Activated CD4-positive, alpha-beta T cell treated with anti-CD3 and anti-CD28 coated beads for 4 hours (primary cell): ENCODE results near the gene CYP1B1.

Experiments
- DNase-seq, 2 donors: peaks; one replicate each; pipeline ENCODE4 v3.0.0-alpha.2; 2020

Gene CYP1B1

GRCh38 chr2:38074764-38075506, 1.0 kb downstream of the CYP1B1 start:
- DNase-seq = no peak

GRCh38 chr2:38074058-38074763, 1.7 kb downstream of the CYP1B1 start:
- DNase-seq = no peak

GRCh38 chr2:38073211-38074057, 2.5 kb downstream of the CYP1B1 start:
- DNase-seq = no peak

- no peak for DNase-seq
Observed at GRCh38 chr2:38070438-38070837, 5.5 kb downstream of the CYP1B1 start.

DNA sequence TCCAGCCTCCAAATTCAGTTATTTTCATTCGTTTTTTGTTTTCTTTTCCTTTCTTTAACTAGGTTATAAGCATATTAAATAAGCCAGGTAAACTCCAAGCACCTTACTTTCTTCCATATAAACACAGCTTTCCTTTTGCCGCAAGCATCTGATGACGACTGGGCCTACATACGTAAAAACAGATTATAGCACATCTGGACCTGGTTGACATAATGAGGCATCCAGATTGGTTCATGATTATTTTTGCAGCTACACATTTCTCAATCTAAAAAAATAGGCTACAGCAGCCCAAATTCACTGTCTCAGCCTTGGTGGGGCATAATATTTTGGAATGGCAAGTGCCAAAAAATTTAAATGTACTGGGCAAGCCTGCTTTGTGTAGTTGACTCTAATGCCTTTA, 7.7 kb downstream of the CYP1B1 start:
- no peak for DNase-seq

GRCh38 chr2:38066421-38067115, 9.4 kb downstream of the CYP1B1 start:
- DNase-seq = no peak

- no peak for DNase-seq
Observed at GRCh38 chr2:38065502-38066135, 10.3 kb downstream of the CYP1B1 start.

DNA sequence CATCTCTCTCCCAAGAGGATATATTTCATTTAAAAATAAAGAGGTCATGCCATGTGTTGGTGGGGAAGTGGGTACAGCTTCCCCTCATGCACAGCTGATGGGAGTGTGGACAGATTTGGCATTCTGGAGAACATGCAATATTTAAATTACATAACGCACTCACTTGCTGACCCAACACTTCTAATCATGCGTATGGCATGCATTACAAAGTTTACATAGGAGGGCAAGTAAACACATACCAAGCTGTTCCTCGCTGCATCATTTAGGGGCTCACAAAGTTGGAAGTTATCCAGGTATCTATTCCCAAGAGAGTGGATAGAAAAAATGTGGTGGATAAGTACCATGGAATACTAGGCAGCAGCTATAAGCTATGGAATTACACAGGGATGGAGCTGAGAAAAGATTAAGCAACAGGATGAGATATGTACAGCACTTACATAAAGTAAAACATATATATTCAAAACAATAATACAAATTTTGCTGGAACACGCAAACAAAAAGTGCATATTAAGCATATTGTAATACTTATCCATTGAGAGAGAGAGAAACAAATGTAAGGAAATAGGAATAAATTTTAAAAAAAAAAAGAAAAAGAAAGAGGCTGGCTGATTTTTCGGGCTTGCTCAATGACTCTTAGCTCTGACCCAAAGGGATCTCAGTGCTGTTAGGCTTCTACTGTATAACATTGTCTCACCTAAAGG, 11.0 kb downstream of the CYP1B1 start:
- no peak for DNase-seq

DNA sequence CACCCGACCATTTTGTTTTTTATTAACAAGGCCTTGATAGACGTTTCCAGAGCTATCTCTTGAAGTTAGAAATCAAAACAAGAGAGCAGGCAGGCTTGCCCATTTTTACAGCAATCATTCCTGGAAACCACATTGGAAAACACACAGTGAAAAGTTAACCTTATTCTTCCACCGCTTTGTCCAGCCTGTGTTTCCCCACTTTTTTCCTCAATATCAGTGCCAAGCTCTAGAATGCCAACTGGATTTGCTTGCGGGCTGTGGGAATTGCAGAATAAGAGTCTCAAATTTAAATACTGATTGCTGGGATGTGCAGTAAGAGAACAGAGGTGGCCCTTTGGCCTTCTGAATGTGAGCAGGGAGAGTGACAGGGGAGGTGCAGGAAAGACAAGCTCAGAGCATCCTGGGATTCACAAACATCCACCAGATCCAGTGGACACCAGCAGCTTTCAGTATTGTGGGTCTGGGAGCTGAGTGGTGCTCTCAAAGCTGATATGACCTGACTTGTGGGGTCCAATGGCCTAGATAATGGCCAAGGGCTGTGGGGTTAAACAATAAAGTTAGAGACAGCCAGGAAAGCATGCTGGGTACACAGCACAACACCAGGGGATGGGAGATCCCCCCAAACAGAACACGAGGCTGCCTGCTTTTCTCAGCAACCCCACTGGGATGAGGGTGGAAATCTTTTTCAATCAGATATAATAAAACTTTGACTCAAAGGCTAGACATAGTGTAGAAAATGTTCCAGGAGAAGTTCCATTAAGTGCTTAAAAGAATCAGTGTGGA, 15.5 kb downstream of the CYP1B1 start:
- DNase-seq = no peak

DNA sequence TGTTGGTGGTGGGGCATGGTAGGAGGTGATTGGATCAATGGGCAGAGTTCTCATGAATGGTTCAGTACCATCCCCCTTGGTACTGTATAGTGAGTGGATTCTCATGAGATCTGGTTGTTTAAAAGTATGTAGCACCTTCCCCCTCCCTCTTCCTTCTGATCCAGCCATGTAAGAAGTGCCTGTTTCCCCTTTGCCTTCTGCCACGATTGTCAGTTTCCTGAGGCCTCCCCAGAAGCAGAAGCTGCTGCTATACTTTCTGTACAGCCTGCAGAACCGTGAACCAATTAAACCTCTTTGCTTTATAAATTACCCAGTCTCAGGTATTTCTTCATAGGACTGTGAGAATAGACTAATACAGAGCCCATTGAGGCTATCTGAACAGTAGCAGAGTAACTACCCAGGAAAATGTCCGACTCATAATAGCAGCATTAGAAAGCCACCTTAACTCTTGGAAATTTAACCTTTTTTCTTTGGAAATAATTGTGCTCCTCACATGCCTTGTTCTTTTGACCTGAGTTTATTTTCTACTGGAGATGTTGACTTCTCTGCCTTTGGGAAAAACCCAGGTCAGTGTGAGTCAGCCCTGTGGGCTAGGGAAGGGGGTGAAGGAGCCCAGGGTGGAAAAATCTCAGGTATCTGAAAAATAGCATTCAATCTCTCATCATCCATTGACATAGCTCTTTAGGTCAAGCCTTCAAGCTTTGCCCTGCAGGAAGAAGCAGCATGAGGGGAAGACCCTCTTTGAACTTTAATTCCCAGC, 18.1 kb downstream of the CYP1B1 start:
- DNase-seq = no peak

DNA sequence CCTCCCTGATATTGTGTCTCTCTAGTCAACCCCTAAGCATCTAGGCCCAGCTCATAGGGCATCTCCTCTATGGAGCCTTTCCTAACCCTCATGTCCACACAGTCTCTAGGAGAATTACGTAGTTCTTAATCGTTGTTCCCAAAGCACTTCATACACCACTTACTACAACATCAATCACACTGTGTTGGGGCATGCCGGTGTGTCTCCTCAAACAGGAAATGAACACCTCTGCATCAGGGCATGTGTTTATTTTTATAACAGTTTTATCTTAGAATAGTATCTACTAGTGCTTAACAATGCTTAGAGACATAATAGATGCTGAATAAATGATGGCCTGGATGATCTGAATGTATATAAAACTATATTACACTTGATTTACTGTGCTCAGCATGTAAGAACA, 19.7 kb downstream of the CYP1B1 start:
- no peak for DNase-seq

- no peak for DNase-seq
Observed at GRCh38 chr2:38045811-38046210, 30.1 kb downstream of the CYP1B1 start.

DNA sequence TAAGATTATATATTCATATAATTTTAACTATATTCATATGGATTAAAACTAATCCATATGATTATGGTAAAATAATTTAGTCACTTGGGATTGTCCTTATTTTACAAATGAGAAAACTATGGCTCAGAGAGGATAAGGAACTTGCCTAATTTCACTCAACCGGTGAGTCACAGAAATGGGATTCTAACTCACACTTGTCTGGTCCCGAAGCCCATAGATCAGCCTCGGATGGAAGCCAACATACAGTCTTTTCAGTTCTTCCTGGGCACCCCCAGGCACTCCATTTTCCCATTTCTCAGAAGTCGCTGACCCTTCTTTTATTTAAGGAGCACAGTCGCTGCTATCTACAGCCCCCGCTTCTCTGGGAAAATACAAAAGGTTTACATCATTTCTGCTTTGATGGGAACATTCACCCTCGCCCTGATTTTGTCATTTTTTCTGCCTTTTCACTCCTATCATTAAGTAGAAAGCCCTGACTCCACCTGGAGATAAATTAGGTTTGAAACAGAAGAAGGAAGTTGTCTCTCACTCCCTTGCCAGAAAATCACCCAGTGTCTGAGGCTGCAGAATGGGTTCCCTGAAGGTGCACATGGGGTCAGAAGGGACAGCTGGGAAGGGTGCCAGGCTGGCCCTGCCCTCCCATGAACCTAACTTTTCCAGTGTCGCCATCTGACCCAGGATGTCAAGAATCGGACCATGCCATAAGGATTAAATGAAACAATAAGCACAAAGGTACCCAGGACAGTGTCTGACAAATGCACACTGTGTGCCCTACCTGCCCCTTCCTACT, 36.6 kb downstream of the CYP1B1 start:
- no peak for DNase-seq

- DNase-seq = no peak
Observed at GRCh38 chr2:38038682-38039081, 37.3 kb downstream of the CYP1B1 start.

DNA sequence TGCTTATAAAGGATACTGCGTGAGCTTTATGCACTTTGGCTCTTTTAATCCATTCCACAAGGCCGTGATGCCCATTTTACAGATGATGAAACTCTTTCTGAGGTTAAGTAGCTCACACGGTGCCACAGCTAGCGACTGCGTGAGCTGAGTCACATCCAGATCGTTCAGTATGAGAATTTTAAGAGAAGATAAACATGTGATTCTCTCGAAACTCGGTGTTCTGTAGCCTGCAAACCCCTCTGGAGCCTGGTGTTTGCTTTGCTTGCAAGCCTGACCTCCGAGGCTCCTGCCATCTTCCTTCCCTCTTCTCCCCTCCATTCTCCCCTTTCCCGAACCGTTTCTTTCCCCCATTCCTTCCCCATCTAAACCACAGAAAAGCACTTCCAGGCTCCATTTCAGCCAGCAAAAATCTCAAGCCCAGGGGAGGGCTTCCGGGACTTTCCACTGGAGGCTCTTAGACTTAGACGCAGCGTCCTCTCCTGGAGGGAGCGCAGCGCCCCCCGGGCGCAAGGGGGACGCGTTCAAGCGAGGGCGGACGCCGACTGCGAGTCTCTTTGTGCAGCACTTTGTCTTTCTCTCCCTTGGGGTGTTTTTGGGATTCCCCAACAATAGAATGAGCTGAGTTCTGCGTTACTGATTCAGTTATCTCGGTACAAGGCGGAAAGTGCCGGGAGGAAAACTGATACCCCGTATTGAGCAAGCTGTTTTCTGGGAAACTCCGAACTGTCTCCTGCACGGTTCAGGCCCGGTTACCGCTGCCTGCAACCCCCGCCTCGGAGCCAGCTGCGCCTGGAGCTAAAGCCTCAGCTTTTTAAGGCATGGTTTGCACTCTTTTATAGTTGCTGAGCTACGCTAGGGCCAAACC, 38.0 kb downstream of the CYP1B1 start:
- DNase-seq = no peak

GRCh38 chr2:38037325-38037724, 38.6 kb downstream of the CYP1B1 start:
- no peak for DNase-seq

DNA sequence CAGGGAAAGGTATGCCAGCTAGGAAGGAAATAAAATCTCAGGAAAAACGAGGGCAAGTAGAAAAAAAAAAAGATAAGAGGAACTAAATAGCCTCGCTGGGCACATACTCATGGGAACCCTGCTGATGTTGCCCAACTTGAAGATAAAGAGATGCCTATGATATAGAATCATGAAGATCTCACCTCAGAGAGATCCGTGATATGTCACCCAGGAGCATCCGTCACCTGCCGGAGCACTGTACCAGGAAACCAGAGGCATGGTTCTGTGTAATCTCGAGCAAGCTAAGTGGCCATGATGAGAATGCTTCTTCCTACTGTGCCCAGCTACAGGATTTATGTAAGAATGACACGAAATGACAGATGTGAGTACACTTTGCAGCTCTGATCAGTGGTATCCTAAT, 40.0 kb downstream of the CYP1B1 start:
- DNase-seq = no peak

- DNase-seq = no peak
Observed at GRCh38 chr2:38033646-38034045, 42.3 kb downstream of the CYP1B1 start.
